Smooth muscle cell (in vitro differentiated cells): ENCODE results near the gene MSH6. TPM values are rescaled to one million over a fixed set of nuclear protein-coding genes. Genes with fewer than 3 reads are reported as not detected.

Experiments
- DNase-seq: peaks from one replicate; lab custom pipeline; 2025; ENCODE audit not compliant: unreplicated experiment; lab: John Stamatoyannopoulos, UW
- H2AFZ ChIP-seq: fragments of 200-600 bp; sonication (generic); 2 replicates; pipeline ENCODE4 v1.6.0; 2016; ENCODE audit warnings: antibody characterized with exemption, low read depth, mild to moderate bottlenecking
- H3F3A ChIP-seq: fragments of 200-600 bp; sonication (generic); 2 replicates; pipeline ENCODE4 v1.6.0; 2017; ENCODE audit warnings: antibody characterized with exemption, low read depth
- H3K27ac ChIP-seq: fragments of 200-600 bp; sonication (generic); 2 replicates; pipeline ENCODE4 v1.5.1; 2016; ENCODE audit warnings: low read depth, mild to moderate bottlenecking
- H3K27me3 ChIP-seq: fragments of 200-600 bp; sonication (generic); 2 replicates; pipeline ENCODE4 v1.6.1; 2016; ENCODE audit warnings: low read depth, mild to moderate bottlenecking
- H3K36me3 ChIP-seq: fragments of 200-600 bp; sonication (generic); 2 replicates; pipeline ENCODE4 v1.5.1; 2016; ENCODE audit warnings: low read depth
- H3K4me1 ChIP-seq: fragments of 200-600 bp; sonication (generic); 2 replicates; pipeline ENCODE4 v1.5.1; 2016; ENCODE audit warnings: low read depth
- H3K4me2 ChIP-seq: fragments of 200-600 bp; sonication (generic); 2 replicates; pipeline ENCODE4 v1.6.0; 2016; ENCODE audit warnings: mild to moderate bottlenecking
- H3K4me3 ChIP-seq: fragments of 200-600 bp; sonication (generic); 2 replicates; pipeline ENCODE4 v1.5.1; 2016; ENCODE audit warnings: mild to moderate bottlenecking
- H3K79me2 ChIP-seq: fragments of 200-600 bp; sonication (generic); 2 replicates; pipeline ENCODE4 v1.6.0; 2016; ENCODE audit warnings: low read depth, mild to moderate bottlenecking
- H3K9ac ChIP-seq: fragments of 200-600 bp; sonication (generic); 2 replicates; pipeline ENCODE4 v1.6.0; 2016; ENCODE audit warnings: low read depth
- H3K9me3 ChIP-seq: fragments of 200-600 bp; sonication (generic); replicated peaks from 2 replicates; pipeline ENCODE4 v1.5.1; 2016; ENCODE audit warnings: low read depth
- H4K20me1 ChIP-seq: fragments of 200-600 bp; sonication (generic); 2 replicates; pipeline ENCODE4 v1.6.0; 2016; ENCODE audit warnings: low read depth
- WGBS: methylation state at CpG from one replicate; pipeline ENCODE4 v1.1.7; 2016; ENCODE audit warnings: low lambda C conversion rate; 5-methylcytosine and 5-hydroxymethylcytosine counted together
- polyA plus RNA-seq: library from polyadenylated mRNA; unstranded; fragments of >200 nt; fragmentation: Nextera tagmentation; extraction: Ambion mirVana; gene quantifications from 2 replicates; pipeline ENCODE4 v1.2.1, GENCODE V29; 2016
- total RNA-seq: library from RNA; depleted of rRNA; stranded (reverse); fragments of >200 nt; gene quantifications from 2 replicates; pipeline ENCODE4 v1.2.3, GENCODE V29; 2014
- TF ChIP-seq, protein P1 (sequence below): fragments of 200-600 bp; sonication (generic); IDR thresholded peaks from 2 replicates; pipeline ENCODE4 v1.5.1; 2017; ENCODE audit warnings: borderline replicate concordance, mild to moderate bottlenecking, antibody characterized with exemption; ENCODE audit not compliant: insufficient read depth, poor library complexity, severe bottlenecking

MSH6 gene
- total and polyA plus RNA-seq, 2 experiments from 2014 or later, result 48.7 to 65.2 TPM

DNA sequence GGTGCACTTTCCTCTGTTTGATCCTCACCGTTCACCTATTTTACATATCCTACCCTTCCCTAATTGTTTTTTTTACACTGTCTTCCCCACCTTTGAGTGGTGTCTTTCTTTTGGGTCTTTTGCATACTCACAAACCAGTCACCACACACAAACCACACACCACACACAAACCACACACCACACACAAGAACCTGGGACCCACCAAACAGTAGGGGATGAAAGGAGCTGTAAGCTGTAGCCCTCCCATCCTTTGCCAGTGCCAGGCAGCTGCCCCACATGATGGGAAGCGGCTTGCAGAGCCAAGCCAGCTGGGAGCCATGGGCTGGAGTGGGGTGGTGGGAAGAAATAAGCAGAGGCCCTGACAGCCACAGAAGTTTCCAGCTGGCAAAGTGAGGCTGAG, 38.9 kb upstream of the MSH6 start:
- DNase-seq, result no peak
- Histone ChIP-seq H3F3A (no peaks in the 10 kb centered on the region), H3K4me2 (no peak overlapping the region), H3K36me3 (no peaks in the 10 kb centered on the region), H3K79me2 (no peaks in the 10 kb centered on the region), H3K27ac (no peak overlapping the region), H3K27me3 (no peaks in the 10 kb centered on the region), H3K4me3 (no peak overlapping the region), H3K9ac (no peak overlapping the region), H3K4me1 (peaks cover 3% of the 10 kb centered on the region), H3K9me3 (no peaks in the 10 kb centered on the region), H2AFZ (no peak overlapping the region), H4K20me1 (no peaks in the 10 kb centered on the region)
- TF ChIP-seq, protein P1, sequence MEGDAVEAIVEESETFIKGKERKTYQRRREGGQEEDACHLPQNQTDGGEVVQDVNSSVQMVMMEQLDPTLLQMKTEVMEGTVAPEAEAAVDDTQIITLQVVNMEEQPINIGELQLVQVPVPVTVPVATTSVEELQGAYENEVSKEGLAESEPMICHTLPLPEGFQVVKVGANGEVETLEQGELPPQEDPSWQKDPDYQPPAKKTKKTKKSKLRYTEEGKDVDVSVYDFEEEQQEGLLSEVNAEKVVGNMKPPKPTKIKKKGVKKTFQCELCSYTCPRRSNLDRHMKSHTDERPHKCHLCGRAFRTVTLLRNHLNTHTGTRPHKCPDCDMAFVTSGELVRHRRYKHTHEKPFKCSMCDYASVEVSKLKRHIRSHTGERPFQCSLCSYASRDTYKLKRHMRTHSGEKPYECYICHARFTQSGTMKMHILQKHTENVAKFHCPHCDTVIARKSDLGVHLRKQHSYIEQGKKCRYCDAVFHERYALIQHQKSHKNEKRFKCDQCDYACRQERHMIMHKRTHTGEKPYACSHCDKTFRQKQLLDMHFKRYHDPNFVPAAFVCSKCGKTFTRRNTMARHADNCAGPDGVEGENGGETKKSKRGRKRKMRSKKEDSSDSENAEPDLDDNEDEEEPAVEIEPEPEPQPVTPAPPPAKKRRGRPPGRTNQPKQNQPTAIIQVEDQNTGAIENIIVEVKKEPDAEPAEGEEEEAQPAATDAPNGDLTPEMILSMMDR, result no peak
- WGBS, result 97% methylated on average over 2 of the region's 2 CpGs

DNA sequence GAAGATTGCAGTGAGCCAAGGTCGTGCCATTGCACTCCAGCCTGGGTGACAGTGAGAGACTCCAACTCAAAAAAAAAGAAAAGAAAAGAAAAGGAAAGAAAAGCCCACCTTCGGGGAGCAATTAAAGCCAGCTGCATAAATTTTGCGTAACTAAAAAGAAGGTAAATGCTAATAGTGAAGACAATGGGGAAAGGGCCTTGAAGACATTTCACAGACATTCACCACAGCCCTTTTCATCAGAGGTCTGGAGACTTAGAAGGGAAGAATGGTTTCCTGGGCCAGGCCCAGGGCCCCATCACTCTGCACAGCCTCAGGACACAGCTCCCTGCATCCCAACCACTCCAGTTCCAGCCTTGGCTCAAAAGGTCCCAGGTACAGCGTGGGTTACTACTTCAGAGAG, 35.1 kb upstream of the MSH6 start:
- Histone ChIP-seq H3K36me3 (no peaks in the 10 kb centered on the region), H4K20me1 (no peaks in the 10 kb centered on the region), H3K4me1 (peaks cover 3% of the 10 kb centered on the region), H3K27me3 (no peaks in the 10 kb centered on the region), H3K4me3 (no peak overlapping the region), H3K79me2 (no peaks in the 10 kb centered on the region), H3K4me2 (no peak overlapping the region), H3K9ac (no peak overlapping the region), H3K27ac (no peak overlapping the region), H2AFZ (no peak overlapping the region), H3F3A (no peaks in the 10 kb centered on the region), H3K9me3 (no peaks in the 10 kb centered on the region)
- no peak for DNase-seq
- TF ChIP-seq, protein P1, result no peak
- 84% methylated on average over 4 of the region's 4 CpGs for WGBS

DNA sequence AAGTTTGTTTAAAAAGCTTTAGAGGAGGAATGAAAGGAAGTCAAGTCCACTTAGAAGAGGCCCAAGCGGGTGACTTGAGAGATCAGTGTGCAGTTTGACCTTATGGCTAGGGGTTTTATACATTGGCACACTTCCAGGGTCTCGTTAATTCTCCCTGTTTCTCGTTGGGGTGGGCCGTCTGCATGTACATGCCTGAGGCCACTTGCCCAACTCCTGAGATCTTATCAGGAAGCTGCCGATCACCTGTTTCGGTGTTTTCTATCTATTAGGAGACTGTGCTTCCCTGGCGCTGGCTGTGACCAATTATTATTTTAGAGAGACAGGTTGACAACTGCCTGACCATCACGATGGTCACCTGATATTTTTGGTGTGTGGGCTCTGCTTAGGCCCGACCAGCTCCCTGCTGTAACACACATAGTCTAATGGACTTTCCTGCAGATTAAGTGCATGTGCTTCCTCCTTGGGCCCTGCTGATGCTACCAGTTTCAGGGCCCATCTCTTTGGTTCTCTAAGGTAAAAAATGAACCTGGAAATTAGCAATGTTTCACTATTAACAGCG, 31.0 kb upstream of the MSH6 start:
- H3K4me2 ChIP-seq, result peak overlapping the region; percentile 5
- peak overlapping the region; percentile 63 for H3K9ac ChIP-seq
- DNase-seq, result no peak
- H3K27me3 ChIP-seq, result no peaks in the 10 kb centered on the region
- H3K4me3 ChIP-seq, result no peak overlapping the region
- TF ChIP-seq, protein P1, result no peak
- H3K79me2 ChIP-seq, result no peaks in the 10 kb centered on the region
- no peak overlapping the region for H2AFZ ChIP-seq
- peaks cover 8% of the 10 kb centered on the region for H3F3A ChIP-seq
- H3K9me3 ChIP-seq, result no peaks in the 10 kb centered on the region
- peaks cover 12% of the 10 kb centered on the region for H3K4me1 ChIP-seq
- no peaks in the 10 kb centered on the region for H3K36me3 ChIP-seq
- H4K20me1 ChIP-seq, result no peaks in the 10 kb centered on the region
- peak overlapping the region; percentile 91 for H3K27ac ChIP-seq
- 54% methylated on average over 10 of the region's 10 CpGs for WGBS

DNA sequence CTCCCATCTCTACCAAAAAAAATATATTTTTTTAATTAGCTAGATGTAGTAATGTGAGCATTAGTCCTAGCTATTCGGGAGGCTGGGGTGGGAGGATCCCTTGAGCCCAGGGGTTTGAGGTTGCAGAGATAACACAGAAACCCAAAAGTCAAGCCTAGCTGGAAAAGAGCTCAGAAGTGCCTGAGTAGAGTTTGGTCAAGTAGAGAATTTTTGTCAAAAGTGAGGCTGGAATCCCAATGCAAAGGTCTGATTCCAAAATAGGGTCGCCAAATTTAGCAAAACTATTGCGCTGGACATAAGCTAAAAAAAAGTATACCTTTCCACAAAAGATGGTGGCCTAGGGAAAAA, 15.5 kb upstream of the MSH6 start:
- no peaks in the 10 kb centered on the region for H3K4me1 ChIP-seq
- peak overlapping the region; percentile 81 for H3K4me2 ChIP-seq
- TF ChIP-seq, protein P1, result no peak
- H3K9me3 ChIP-seq, result no peaks in the 10 kb centered on the region
- H3K4me3 ChIP-seq, result peak overlapping the region; percentile 19
- DNase-seq, result no peak
- H4K20me1 ChIP-seq, result no peaks in the 10 kb centered on the region
- no peaks in the 10 kb centered on the region for H3K27me3 ChIP-seq
- H3K27ac ChIP-seq, result no peak overlapping the region
- H3K36me3 ChIP-seq, result no peaks in the 10 kb centered on the region
- WGBS, result 65% methylated on average over 3 of the region's 3 CpGs
- no peaks in the 10 kb centered on the region for H3K79me2 ChIP-seq
- H2AFZ ChIP-seq, result peak overlapping the region; percentile 79
- no peak overlapping the region for H3K9ac ChIP-seq
- peaks cover 5% of the 10 kb centered on the region for H3F3A ChIP-seq
